Measurements from ENCODE around the gene GPATCH2L.

GPATCH2L gene

DNA sequence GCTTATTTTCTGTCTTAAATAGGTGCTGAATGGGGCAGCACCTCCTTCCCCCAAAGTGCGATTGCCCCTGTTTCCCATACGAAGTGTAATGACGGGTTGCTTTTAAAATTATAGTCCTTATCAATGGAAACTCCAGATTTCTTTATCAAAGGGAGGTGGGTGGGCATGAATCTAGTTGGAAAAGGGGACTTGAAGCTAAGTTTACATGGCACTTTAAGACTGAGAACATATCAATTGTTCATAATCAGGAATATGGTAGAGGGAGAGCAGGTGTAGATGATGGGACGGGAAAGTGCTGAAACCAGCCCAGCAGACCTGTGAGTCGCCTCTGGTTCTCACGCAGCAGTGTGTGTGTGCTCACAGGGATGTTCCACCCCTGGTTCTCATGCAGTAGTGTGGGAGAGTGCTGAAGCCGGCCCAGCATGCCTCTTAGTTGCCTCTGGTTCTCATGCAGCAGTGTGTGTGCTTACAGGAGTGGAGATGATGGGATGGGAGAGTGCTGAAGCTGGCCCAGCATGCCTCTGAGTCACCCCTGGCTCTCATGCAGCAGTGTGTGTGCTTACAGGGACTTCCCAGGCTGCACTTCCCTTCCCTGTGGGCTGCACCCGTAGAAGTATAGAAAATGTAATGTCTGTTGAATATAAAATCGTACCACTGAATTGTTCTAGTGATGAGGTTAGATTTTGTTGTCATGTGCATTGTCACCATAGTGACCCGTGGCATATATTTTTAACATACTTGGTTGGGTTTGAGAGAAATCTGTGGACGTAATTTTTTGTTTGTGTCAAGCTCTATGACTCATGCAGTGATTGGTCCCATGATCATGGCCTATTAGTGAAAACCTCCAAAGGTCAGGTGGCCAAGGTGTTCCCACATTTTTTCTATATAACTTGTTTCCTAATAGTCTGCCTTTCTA is 51.6 kb downstream of the GPATCH2L start:
- no peak for DNase-seq

DNA sequence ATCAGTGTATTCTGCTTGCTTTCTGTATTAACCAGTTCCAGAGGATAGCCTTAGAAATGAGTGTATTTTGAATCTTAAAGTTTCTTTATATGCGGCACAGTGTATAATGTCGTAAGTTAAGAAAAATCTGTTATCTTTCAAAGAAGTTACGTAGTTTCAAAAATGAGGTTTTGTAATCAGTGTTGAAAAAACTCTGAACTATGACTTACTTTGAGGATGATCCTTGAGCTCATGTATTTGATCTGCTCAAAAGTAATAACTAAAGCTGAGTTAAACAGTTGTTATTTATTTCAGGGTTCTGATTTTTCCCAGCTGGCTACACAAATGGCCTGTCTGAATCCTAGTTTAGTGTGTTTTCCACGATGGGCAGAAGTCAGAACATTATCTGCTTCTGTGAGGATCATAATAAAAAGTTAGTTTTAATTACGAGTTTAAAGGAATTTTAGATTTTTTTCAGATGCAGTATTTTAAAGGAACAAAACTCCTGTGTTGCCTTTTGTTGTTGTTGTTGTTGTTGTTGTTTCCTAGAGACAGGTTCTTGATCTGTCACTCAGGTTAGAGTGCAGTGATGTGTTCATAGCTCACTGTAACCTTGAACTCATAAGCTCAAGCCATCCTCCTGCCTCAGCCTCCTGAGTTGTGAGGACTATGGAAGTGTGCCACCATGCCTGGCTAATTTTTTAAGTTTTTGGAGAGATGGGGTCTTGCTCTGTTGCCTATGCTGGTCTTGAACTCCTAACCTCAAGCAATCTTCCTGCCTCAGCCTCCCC is 52.9 kb downstream of the GPATCH2L start:
- no peak for DNase-seq

DNA sequence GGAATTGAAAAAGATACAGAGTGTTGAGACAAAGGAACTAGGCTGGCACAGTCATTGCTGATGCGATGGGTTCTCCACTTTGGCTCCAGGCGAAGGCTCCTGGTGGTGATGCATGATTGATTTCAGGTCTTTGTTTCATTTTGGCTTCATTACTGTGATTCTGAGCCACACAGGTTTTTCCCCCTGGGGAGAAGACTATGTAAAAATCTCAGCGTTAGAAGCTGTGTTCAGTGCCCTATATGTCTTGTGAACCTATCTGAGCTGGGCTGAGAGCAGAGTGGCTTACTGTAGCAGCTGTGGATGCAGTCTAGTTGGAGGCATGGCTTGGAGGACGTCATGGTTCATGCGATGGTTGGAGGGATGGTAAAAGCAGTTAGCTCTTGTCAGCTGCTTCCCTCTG is 54.0 kb downstream of the GPATCH2L start:
- DNase-seq = no peak

DNA sequence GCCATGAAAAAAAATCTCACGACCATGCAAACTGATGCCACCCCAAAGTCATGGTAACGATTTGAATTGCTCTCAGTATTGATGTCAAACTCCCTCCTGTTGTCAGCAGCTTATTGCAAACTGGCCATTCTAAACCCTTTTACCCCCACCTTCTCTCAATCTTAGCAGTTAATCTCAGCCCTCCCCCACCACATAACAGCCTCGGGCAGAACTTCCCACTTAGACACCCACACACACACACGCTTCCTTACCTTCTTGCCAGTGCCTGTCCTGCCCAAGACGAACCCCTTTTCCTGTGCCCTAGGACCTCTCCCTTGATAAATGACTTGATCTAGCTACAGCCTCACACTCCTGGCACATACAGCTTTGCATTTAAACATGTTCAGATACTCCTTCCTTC is 56.6 kb downstream of the GPATCH2L start:
- no peak for DNase-seq

DNA sequence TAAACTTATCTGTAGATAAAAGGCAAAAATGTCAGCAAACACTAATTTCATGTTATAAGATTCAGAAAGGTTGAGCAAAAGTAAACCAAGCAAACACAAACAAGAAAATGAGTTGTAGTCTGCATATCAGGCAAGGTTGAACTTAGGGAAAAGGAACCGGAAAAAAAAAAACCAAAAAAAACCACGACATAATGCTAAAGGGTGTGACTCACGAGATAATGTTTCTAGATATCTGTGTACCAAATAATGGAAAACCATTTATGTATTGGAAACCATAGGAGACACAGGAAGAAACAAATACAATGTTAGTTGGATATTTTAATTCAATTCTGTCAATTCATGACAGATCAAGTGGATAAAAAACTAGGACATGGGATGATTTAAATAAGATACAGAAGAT is 60.5 kb downstream of the GPATCH2L start:
- no peak for DNase-seq

DNA sequence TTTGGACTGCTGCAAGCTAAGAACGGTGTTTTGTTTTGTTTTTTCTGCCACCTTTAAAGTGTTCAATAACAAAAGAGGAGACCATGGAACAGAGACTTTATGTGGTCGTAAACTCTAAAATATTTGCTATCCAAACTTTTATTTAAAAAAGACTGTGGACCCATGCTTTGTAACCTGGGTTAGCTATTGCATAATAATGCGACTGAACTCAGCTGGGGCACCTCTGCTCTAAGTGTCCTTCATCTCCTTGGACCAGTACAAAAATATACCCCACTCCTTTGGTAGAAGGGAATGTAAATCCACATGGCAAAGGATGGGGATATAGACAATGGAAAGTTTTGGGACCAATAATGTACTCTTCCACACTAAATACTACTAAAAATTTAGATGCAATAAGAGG is 65.5 kb downstream of the GPATCH2L start:
- DNase-seq = no peak

DNA sequence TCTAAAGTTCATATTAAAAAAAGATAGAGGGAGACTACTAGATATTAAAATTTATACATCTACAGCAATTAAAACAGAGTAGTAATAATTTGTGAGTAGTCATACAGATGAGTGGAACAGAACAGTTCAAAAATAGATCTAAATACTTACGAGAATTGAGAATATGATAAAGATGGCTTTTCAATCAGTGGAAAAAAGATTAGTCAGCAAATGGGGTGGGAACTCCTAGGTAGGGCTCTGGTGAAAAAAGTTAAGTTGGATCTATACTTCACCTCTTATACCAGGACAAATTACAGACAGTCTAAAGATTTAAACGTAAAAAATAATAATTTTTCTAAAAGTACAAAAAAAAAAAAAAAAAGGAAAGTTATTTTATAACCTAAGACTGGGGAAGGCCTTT is 66.9 kb downstream of the GPATCH2L start:
- no peak for DNase-seq

DNA sequence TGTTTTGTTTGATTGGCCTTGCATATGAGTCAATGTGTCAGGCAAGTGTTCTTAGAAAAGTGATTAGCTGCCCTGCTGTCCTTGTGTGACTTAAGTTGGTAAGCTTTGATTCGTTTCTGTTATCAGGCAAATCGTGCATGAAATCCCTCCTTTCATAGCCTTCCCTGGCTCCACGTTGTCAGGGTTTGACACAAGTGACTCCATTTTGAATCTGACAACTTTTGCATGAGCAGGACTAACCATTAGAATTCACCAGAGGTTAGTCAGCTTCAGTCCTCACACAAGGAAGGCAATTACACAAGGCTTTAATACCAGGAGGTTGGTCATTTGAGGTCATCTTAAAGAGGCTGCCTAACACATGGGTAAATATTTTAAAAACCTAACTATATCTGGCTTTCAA is 68.2 kb downstream of the GPATCH2L start:
- DNase-seq = no peak

DNA sequence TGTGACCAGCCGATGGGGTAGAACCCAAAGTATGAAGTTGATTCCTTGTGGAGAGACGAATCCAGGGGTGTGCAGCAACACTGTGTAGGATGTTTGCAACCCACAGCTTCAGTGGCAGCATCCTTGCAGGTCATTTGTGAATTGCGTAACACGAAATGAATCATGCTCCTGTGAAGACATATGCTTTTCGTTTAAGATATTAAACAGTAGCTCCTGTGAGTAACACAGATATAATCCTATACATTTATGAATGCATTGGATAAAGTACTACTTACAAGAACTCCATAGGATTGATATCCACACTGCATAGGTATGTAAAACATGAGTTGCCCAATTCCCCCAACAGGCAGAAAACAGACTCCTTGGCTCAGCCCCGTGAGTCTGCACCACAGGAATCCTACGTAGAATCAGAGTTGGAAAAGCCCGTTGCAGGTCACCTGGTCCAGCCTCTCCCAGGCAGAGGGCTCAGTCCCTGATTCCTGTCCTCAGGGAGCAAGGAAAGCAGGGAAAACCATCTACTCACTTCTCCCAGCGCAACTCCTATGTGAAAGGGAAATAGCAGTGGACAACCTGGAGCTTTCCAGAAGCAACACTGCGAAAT is 75.8 kb downstream of the GPATCH2L start:
- no peak for DNase-seq

DNA sequence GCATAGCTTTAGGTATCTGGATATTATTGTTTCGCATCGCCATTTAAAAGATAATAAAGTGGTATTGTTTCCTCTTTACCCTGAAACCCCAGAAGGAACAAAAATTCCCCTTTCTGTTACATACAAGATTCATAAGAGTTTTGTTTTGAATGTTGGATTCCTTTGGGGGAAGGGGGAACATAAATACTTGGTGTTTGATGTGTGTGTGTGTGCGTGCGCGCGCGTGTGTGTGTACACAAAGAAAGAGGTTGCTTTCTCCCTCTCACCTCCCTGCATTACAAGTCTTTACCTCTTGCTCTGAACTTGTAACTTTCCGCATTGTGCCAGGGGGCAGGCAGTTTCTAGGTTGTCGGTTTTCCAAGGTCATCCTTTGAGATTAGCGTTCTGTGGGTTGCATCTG is 76.4 kb downstream of the GPATCH2L start:
- DNase-seq = no peak

DNA sequence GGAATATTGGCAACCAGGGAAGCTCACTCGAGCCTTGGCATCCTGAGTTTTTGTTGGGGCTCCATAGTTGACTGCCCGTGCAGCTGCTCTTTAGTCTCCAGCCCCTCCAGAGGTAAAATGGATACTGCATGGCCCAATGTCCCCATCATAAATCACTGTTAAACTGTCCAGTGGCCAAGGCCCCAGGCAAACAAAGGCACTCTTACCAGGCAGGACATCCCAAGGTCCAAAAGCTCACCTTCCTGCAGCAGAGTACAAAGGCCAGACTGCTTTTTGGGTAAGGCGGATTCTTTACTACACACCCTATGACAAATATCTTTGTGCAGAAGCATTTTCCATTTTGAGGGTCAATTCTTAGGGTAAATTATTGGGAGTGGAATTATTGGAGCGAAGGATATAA is 81.1 kb downstream of the GPATCH2L start:
- no peak for DNase-seq

DNA sequence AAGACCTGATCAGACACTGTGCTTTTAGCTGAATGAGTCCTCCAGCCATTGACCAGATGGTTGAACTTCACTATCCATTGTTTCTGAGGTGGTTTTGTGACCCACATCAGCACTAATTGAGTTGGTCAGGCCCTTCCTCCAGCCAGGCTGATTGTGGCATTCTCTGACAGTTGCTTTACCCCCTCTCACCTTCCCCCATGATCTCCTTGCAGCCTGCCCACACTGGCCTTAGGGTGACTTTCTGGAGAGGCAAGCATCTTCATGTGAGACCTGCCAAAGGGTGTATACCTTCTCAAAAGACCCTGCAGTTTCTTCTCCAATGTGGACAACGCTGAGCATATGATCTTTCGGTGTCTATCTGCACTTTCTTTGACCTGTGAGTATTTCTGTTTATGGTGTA is 83.9 kb downstream of the GPATCH2L start:
- DNase-seq = no peak

DNA sequence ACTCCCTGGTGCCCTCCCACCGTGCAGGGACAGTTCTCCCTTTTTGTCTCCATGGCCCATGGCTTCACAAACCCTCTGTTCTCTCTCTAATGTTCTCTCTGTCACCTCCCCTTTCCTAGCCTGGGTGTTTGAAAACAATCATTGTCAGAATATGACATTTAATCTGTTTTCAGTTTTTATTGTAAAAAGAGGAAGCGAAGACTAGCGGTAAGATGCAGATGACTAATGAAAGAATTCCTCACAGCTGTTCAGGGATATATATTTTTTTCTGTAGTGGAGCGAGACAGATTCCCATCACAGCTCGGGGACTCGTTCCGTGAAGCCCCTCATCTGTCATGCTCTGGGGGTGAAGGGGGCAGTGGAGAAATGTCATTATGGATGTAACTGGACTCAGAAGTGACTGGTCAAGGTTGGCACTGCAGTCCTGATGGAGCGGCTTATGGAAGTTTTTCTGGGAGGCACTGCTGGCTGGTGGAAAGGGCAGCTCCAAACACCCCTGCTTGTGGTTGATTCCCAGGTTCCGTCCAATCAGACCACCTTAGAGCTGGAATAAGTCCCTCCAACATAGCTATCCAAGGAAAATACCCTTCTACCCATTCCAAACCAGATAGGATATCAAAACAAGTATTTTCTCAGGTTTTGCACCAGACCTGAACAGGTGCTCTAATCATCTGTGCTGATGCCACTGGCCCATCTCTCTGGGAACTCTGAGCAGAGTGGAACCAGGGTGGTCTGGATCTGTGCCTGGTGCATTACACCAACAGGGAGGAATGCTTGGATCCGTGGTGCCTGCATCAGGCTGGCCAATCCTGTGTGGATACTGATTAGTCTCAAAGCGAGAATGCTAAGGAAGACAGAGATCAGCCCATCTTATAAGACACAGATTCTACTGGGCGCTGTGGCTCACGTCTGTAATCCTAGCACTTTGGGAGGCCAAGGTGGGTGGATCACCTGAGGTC is 84.7 kb downstream of the GPATCH2L start:
- no peak for DNase-seq

DNA sequence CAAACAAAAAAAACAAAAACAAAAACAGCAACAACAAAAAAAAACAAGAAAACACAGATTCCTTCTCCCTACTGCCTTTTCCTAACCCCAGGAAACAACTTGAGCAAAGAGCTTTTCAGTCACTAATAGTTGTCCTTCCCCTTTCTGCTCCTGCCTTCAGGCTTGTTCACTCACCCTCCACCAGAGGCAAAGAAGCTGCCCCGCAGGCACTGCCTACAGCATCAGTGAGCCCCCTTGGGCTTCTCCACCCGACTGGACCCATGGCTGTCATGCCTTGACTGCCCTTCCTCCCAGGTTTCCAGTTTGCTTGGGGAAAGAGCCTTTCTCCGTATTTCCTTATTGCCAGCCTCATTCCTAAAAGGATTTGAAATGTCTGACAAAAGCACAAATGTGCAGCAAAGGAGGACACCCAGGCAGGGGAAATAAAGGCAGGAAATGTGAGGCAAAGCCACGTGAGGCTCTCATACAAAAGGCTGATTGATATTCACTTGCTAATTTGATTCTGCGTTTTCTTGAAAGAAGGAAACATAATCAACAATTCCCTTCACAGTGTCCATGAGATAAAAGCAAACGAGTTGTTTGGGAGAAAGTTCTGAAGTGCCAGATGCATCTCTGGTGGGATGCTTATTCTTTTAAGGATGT is 85.7 kb downstream of the GPATCH2L start:
- no peak for DNase-seq

DNA sequence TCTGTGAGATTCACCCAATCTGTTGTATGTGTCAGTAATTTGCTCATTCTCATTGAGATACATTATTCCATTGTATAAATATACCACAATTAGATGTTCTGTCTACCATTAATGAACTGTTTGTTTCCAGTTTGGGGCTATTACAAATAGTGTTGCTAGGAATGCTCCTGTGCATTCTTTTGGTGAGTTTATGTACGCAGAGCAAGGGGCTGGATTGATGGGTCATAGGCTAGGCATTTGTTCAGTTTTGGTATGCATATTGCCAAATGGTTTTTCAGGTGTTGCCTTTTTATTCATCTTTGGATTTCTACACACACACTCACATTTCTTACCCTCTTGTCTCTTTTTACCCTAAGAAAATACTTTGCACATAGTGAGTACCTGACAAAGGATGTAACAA is 93.4 kb downstream of the GPATCH2L start:
- DNase-seq = no peak

DNA sequence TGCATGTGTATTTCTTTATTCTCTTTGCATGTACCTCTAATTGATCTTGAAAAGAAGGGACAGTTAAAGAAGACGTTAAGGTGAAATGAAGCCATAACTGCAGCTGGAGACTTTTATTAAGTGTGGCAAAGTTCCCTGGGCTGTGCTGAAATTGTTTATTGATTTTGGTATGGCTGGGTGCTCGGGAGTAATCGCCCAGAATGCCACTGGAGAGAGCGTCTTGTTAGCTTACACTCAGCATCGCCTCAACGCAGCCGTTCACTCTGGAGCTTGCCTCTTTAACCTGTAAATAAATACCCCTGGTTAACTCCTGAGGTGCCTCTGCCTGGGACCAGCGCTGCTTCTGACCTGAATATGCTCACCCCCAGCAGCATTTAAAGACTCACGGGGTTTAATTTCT is 98.6 kb downstream of the GPATCH2L start:
- DNase-seq = no peak

DNA sequence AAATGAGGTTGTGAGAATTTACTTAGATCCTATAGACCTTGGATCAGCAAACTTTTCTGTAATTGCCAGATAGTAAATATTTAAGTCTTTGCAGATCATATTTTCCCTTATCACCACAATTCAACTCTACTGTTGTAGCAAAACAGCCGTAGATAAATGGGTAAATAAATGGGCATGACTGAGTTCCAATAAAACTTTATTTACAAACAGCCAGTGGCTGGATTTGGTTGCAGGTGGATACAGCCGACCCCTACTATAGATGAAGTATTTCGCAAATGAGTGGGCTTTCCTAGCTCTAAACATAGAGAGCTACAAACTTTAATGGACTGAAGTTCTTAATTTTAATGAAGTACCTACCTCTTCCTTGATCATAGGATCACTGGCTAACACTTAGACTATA is 100.7 kb downstream of the GPATCH2L start:
- DNase-seq = no peak

DNA sequence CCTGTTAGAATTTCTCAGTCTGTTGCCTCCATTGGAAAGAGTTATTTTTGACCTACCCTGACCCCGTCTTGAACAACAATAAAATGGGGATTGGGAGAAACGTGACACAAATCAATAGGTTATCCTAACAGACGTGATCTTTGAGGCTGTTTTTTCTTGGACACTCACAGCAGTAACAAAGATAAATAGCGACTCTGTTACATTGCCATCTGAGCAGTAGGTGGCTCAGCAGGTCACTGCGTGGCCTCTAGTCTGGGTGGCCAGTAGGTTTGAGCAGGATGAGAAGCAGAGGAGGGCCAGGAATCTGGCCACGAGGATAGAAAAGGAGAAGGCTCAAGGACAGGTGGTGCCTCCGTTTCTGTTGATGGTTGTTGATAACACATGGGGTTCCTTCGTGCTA is 101.4 kb downstream of the GPATCH2L start:
- DNase-seq = no peak

DNA sequence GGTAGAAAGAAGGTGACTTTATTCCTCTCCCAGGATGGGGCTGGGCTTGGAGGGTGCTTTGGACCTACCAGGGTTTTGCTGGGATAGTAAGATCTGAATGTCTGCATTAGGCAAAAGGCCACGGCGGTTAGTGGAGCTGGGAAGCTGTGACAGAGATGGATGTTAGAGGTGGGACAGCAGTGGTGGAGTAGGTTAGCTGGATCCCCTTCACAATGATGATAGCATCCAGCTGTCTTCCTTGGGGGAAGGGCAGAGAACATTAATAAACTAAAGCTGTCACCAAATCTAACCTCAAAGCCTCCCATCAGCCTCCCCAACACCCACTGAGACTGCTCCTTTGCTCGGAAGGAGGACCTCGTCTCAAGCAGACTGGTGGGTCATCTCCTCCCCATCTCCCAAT is 104.8 kb downstream of the GPATCH2L start:
- DNase-seq = no peak

DNA sequence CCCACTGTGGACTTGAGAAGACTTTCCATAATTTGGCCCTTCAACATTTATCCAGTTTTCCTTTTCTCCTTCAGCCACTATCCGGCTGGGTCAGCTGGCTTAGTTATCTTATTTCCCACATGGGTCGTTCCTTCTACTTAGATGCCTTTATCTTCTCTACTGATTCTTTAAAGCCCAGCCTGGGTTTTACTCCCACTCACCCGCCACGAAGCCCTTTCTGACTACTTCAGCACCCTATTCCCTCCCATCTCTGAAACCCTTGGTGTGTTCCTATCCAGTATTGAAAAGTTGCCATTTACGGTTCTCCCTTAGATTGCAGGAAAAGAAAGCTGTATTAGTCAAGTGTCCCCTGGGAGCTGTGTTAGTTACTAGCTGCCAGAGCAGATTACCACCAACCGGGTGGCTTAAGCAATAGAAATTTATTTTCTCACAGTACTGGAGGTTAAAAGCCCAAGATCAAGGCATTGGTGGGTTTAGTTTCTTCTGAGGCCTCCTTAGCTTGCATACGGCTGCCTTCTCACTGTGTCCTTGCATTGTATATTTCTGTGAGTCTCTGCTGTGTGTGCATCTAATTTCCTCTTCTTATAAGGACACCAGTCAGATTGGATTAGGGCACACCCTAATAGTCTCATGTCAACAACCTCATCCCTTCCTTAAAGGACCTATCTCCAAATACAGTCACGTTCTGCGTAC is 105.5 kb downstream of the GPATCH2L start:
- no peak for DNase-seq

DNA sequence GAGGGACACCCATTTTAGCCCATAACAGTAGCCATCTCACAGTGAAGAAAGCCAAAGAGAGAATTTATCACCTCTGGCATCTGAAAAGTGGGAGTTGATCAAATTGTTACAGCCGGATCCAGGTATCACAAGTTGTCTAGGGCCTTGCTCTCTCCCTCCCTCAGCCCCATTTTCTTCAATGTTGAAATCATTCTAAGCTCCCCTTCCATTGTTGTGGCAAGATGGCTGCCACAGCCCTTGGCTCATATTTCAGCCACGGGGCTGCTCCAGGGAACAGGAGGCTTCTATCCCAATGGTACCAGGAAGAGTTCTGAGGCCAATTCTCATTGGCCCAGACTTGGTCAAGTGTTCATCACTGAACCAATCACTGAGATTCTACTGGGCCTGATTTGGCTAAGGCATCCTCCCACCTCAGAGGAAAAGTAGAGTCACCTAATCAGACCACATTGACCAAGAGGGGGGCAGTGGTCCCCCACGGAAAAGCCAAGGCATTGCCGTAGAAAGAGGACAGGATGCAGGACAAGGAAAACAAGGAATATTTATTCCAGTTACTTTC is 106.2 kb downstream of the GPATCH2L start:
- DNase-seq = no peak
